NT2/D1 (cell line): Measurements from ENCODE around the gene SKIDA1.

Experiments used
- DNase-seq: peaks from one replicate; pipeline ENCODE4 v3.0.0-alpha.2; 2011; ENCODE audit warnings: low read depth, low spot score
- H3K27me3 ChIP-seq: 2 replicates; pipeline ENCODE4 v1.6.0; 2011; ENCODE audit warnings: mild to moderate bottlenecking; ENCODE audit not compliant: insufficient read length, insufficient read depth
- H3K36me3 ChIP-seq: 2 replicates; pipeline ENCODE4 v1.6.1; 2011; ENCODE audit warnings: mild to moderate bottlenecking, low read length, mixed read lengths; ENCODE audit not compliant: insufficient read depth, insufficient read length
- H3K4me1 ChIP-seq: 2 replicates; pipeline ENCODE4 v1.5.1; 2011; ENCODE audit not compliant: insufficient read depth, insufficient read length
- H3K4me3 ChIP-seq: 2 replicates; pipeline ENCODE4 v1.5.1; 2011; ENCODE audit warnings: low read depth; ENCODE audit not compliant: insufficient read length
- H3K9ac ChIP-seq: 2 replicates; pipeline ENCODE4 v1.6.0; 2011; ENCODE audit warnings: low read depth; ENCODE audit not compliant: insufficient read length
- H3K9me3 ChIP-seq: 2 replicates; pipeline ENCODE4 v1.5.1; 2011; ENCODE audit warnings: mild to moderate bottlenecking, low read length; ENCODE audit not compliant: insufficient read depth
- SUZ12 ChIP-seq: IDR thresholded peaks from 2 replicates; pipeline ENCODE4 v1.6.1; 2011; ENCODE audit not compliant: insufficient read length, insufficient read depth; ENCODE audit errors: extremely low read depth
- YY1 ChIP-seq: IDR thresholded peaks from 2 replicates; pipeline ENCODE4 v1.6.1; 2011; ENCODE audit not compliant: insufficient read length, insufficient read depth
- ZNF274 ChIP-seq: IDR thresholded peaks from 2 replicates; pipeline ENCODE4 v1.6.1; 2011; ENCODE audit warnings: mild to moderate bottlenecking, low read depth, low read length

The SKIDA1 gene

GRCh38 chr10:21488246-21488956, 37.1 kb downstream of the SKIDA1 start:
- TF ChIP-seq ZNF274 (no peak), SUZ12 (no peak), YY1 (no peak)
- no peak for DNase-seq
- Histone ChIP-seq H3K27me3 (no peaks in the 10 kb centered on the region), H3K4me3 (no peak overlapping the region), H3K9me3 (no peaks in the 10 kb centered on the region), H3K4me1 (no peaks in the 10 kb centered on the region), H3K36me3 (peaks cover 8% of the 10 kb centered on the region), H3K9ac (no peak overlapping the region)

DNA sequence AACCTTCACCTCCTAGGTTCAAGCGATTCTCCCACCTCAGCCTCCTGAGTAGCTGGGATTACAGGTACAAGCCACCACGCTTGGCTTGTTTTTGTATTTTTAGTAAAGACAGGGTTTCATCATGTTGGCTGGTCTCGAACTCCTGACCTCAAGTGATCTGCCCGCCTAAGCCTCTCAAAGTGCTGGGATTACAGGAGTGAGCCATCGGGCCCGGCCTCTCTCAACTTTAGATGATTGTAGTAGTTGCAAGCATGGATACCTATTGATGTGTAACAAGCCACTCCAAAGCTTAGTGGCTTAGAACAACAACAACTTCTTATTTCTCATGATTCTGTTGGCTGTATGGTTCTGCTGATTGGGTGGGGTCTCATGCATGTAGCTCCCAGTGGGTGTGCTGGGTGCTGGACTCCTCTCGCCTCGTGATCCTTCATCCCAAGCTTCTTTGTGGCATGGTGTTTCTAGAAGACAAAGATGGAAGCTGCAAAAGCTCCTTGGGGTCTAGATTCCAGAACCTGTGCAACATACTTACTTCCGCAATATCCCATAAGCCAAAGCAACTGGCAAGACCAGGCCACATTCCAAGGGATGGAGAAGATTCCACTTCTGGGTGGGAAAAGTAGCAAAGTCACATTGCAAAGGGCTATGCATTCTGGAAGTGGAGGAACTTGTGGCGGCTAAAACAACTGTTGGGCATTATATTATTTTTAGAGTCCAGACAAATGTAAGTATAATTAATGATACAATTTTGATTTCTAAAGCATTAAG, 37.9 kb downstream of the SKIDA1 start:
- H3K36me3 ChIP-seq: peaks cover 8% of the 10 kb centered on the region
- H3K9ac ChIP-seq: no peak overlapping the region
- H3K4me3 ChIP-seq: no peak overlapping the region
- H3K27me3 ChIP-seq: no peaks in the 10 kb centered on the region
- DNase-seq: no peak
- no peaks in the 10 kb centered on the region for H3K9me3 ChIP-seq
- H3K4me1 ChIP-seq: no peaks in the 10 kb centered on the region
- TF ChIP-seq ZNF274 (no peak), YY1 (no peak), SUZ12 (no peak)

GRCh38 chr10:21482821-21483220, 42.7 kb downstream of the SKIDA1 start:
- Histone ChIP-seq H3K4me1 (no peaks in the 10 kb centered on the region), H3K4me3 (no peak overlapping the region), H3K36me3 (peaks cover 7% of the 10 kb centered on the region), H3K27me3 (no peaks in the 10 kb centered on the region), H3K9ac (no peak overlapping the region), H3K9me3 (no peaks in the 10 kb centered on the region)
- DNase-seq: no peak
- no peak for TF ChIP-seq ZNF274
- no peak for TF ChIP-seq YY1
- no peak for TF ChIP-seq SUZ12

- Histone ChIP-seq H3K4me1 (no peaks in the 10 kb centered on the region), H3K36me3 (no peaks in the 10 kb centered on the region), H3K27me3 (no peaks in the 10 kb centered on the region), H3K9ac (no peak overlapping the region), H3K4me3 (no peak overlapping the region), H3K9me3 (no peaks in the 10 kb centered on the region)
- DNase-seq: no peak
- no peak for TF ChIP-seq YY1
- no peak for TF ChIP-seq SUZ12
- no peak for TF ChIP-seq ZNF274
Observed at GRCh38 chr10:21481407-21481806, 44.1 kb downstream of the SKIDA1 start.

DNA sequence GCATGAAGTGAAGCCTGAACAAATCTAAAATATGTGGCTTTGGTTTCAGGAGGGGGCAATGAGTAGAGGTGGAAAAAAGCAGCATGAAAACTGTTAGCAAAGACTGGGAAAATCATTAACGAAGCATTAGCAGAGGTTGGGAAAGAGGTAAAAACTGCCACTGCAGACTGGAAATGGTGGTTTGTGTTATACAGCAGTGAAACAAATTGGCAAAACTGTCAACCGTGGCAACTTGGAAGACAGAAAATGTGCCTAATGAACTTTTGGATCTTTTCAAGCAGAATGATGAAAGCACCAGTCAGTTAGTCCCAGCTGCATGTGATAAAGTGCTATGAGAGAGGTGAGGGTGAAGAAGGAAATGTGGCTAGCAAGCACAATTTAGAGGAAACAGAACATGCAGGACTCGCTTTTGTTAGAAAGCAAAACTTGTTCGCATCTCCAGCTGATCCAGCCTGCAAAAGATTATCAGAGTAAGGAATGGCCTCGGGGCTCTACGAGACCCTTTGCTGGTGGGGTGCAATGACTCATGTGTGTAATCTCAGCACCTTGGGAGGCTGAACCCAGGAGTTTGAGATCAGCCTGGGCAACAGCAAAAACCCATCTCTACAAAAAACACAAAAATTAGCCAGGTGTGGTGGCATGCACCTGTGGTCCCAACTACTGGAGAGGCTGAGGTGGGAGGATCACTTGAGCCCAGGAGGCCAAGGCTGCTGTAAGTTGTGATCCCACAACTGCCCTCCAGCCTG, 45.7 kb downstream of the SKIDA1 start:
- no peak for DNase-seq
- no peaks in the 10 kb centered on the region for H3K9me3 ChIP-seq
- H3K27me3 ChIP-seq: no peaks in the 10 kb centered on the region
- H3K9ac ChIP-seq: no peak overlapping the region
- H3K4me3 ChIP-seq: no peak overlapping the region
- no peak for TF ChIP-seq YY1
- no peaks in the 10 kb centered on the region for H3K4me1 ChIP-seq
- no peaks in the 10 kb centered on the region for H3K36me3 ChIP-seq

- Histone ChIP-seq H3K9ac (no peak overlapping the region), H3K4me1 (no peaks in the 10 kb centered on the region), H3K4me3 (no peak overlapping the region), H3K9me3 (no peaks in the 10 kb centered on the region), H3K36me3 (no peaks in the 10 kb centered on the region), H3K27me3 (no peaks in the 10 kb centered on the region)
- DNase-seq: no peak
- TF ChIP-seq SUZ12: no peak
- TF ChIP-seq ZNF274: no peak
- no peak for TF ChIP-seq YY1
Observed at GRCh38 chr10:21475393-21475792, 50.1 kb downstream of the SKIDA1 start.

DNA sequence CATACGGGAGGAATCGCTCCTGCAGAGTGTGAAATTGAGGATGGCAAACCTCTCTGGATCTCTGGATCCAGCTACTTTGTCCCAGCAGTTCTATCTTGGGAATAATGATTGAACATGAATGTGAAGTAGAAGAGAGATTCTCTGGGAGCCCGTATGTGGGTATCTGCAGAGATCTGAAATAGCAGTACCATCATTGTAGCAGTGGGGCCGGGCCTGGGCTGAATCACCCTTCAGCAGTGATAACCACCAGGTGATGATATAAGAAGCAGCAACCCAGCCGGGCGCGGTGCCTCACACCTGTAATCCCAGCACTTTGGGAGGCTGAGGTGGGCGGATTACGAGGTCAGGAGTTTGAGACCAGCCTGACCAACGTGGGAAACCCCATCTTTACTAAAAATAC, 51.9 kb downstream of the SKIDA1 start:
- H3K9ac ChIP-seq: no peak overlapping the region
- no peak overlapping the region for H3K4me3 ChIP-seq
- TF ChIP-seq YY1: no peak
- no peak for TF ChIP-seq SUZ12
- no peak for TF ChIP-seq ZNF274
- no peaks in the 10 kb centered on the region for H3K9me3 ChIP-seq
- no peaks in the 10 kb centered on the region for H3K36me3 ChIP-seq
- DNase-seq: no peak
- H3K4me1 ChIP-seq: no peaks in the 10 kb centered on the region
- H3K27me3 ChIP-seq: no peaks in the 10 kb centered on the region
